Stimulated activated effector memory CD8-positive, alpha-beta T cell treated with anti-CD3 and anti-CD28 coated beads, Interleukin-12 subunit alpha, Interleukin-12 subunit beta, amount 100 ng/mL, for 72 hours (primary cell): ENCODE data around the gene CYP2U1.
"Not testable (repeated sequence)": the region's sequence is repeated elsewhere in the genome, so short reads cannot be mapped to it uniquely, and the experiment has no call there.

Experiments used
- ATAC-seq: fragments of 150-1000 bp; cut with Tn5 transposase; 2 replicates; pipeline ENCODE4 v1.10.0; 2021
- DNase-seq, 2 donors: peaks; one replicate each; pipeline ENCODE4 v3.0.0; 2021 to 2022; ENCODE audit warnings: low spot score in 2 of 2
- H3K27ac Mint-ChIP-seq: one replicate; pipeline ENCODE4 v1.8.0; 2022; ENCODE audit warnings: mild to moderate bottlenecking, mixed read lengths
- H3K36me3 Mint-ChIP-seq: one replicate; pipeline ENCODE4 v1.8.0; 2022; ENCODE audit warnings: mild to moderate bottlenecking, mixed read lengths
- H3K4me1 Mint-ChIP-seq: one replicate; pipeline ENCODE4 v1.8.0; 2022; ENCODE audit warnings: mixed read lengths
- H3K4me3 Mint-ChIP-seq: one replicate; pipeline ENCODE4 v1.8.0; 2022; ENCODE audit warnings: mild to moderate bottlenecking, mixed read lengths
- H3K9me3 Mint-ChIP-seq: one replicate; pipeline ENCODE4 v1.8.0; 2022; ENCODE audit warnings: mixed read lengths

CYP2U1 gene

DNA sequence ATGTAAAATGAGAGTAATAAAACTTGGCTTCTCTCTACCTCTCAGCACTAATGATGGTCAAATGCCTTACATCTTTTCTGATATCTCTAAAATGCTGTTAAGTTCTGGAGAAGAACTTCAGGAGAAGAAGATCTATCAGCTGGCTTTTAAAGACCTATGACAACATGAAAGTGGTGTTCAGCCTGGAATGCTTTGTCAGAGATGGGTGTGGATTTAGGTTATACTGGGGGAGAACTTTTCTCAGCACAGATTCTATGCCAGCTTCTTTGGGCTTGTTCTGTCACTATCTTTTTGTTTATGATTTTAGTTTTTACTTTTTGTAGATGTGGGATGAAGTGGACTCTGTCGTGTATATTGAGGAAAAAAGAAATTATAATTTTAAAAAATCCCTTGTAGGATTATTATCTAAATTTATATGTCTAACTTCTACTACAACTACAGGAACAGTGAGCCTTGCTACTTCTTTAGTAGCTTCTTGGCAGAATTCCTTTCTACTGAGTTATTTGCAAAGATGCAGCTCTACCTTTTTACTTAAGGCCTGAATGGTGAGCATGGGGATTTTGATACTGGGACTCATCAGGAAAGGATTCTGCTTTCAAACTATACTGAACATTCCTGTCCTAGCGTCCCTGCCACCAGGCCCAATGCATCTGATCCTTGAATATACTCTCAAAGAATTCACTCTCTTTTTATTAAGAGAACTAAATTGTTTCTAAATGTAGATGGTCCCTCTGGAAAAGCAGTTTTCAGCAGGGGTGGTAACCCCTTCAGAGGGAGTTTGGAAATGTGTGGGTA lies 19.6 kb downstream of the CYP2U1 start:
- no peak overlapping the region for H3K27ac Mint-ChIP-seq
- H3K9me3 Mint-ChIP-seq, result peaks cover 7% of the 10 kb centered on the region
- no peaks in the 10 kb centered on the region for H3K36me3 Mint-ChIP-seq
- DNase-seq (no peak), ATAC-seq (no peak)
- H3K4me3 Mint-ChIP-seq, result no peak overlapping the region
- no peaks in the 10 kb centered on the region for H3K4me1 Mint-ChIP-seq

DNA sequence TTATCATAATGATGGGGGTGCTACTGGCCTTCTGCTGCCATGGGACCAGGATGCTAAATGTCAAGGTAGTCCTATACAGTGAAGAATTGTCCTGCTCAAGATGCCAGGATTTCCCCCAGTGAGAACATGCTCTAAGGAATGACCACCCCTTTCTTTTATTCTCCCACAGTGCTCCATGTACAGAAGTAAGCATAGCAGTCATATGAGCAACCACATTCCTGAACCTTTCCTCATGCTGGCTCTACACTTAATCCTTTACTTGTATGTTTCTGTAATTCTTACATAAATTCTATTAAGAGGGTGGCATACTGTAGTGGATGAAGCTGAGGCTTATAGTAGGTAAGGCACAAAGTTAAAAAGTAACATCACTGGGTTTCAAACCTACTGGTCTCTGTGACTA lies 20.2 kb downstream of the CYP2U1 start:
- Mint-ChIP-seq H3K4me3 (no peak overlapping the region), H3K36me3 (no peaks in the 10 kb centered on the region), H3K9me3 (peaks cover 12% of the 10 kb centered on the region), H3K4me1 (no peaks in the 10 kb centered on the region), H3K27ac (no peak overlapping the region)
- ATAC-seq (no peak), DNase-seq (no peak)

DNA sequence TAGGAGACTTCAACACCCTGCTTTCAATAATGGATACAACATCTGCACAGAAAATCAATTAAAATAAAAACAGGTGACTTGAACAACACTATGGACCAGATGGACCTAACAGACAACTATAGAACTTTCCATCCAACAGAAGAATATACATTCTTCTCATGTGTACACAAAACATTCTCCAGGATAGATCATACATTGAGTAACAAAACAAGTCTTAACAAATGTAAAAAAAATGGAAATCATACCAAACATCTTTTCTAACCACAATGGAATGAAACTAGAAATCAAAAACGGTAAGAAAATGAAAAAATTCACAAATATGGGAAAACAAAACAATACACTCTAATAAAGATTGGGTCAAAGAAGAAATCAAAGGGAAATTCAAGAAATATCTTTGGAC lies 24.7 kb downstream of the CYP2U1 start:
- no peaks in the 10 kb centered on the region for H3K36me3 Mint-ChIP-seq
- no peak overlapping the region for H3K27ac Mint-ChIP-seq
- DNase-seq (no peak), ATAC-seq (no peak)
- H3K4me3 Mint-ChIP-seq, result no peak overlapping the region
- H3K9me3 Mint-ChIP-seq, result peaks cover 17% of the 10 kb centered on the region
- H3K4me1 Mint-ChIP-seq, result no peaks in the 10 kb centered on the region

DNA sequence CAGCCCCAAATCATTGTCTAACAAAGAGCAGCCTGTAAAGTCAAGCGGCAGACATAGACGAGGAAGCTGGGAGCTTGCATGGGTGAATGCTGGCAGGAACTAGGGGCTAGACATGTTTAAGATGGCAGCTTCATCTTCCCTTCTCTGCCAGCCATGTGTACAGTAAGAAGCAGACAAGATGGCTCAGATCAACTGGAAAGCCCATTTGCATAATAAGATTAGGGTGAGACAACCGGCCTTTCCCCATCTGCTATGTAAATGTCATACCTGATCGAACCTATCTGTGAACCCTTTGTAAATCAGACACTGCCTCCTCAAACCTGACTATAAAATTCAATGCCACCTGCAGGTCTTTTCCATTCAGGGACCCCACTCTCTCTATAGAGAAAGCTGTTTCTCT lies 35.6 kb downstream of the CYP2U1 start:
- ATAC-seq (no peak), DNase-seq (no peak)
- Mint-ChIP-seq H3K27ac (no peak overlapping the region), H3K4me3 (no peak overlapping the region), H3K9me3 (no peaks in the 10 kb centered on the region), H3K36me3 (no peaks in the 10 kb centered on the region), H3K4me1 (no peaks in the 10 kb centered on the region)

DNA sequence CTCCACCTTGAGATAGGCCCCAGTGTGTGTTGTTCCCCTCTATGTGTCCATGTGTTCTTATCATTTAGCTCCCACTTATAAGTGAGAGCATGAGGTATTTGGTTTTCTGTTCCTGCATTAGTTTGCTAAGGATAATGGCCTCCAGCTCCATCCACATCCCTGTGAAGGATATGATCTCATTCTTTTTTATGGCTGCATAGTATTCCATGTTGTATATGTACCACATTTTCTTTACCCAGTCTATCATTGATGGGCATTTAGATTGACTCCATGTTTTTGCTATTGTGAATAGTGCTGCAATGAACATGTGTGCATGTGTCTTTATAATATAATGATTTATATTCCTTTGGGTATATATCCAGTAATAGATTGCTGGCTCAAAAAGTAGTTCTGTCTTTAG lies 36.2 kb downstream of the CYP2U1 start:
- H3K9me3 Mint-ChIP-seq, DNase-seq, H3K36me3 Mint-ChIP-seq: not testable (repeated sequence)

DNA sequence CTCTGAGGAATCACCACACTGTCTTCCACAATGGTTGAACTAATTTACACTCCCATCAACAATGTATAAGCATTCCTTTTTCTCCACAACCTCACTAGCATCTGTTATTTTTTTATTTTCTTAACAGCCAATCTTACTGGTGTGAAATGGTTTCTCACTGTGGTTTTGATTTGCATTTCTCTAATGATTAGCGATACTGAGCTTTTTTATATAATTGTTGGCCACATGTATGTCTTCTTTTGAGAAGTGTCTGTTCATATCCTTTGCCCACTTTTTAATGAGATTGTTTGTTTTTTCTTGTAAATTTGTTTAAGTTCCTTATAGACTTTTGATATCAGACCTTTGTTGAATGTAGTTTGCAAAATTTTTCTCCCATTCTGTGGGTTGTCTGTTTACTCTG lies 36.6 kb downstream of the CYP2U1 start:
- not testable (repeated sequence) for H3K36me3 Mint-ChIP-seq, H3K27ac Mint-ChIP-seq, H3K4me3 Mint-ChIP-seq, DNase-seq, H3K9me3 Mint-ChIP-seq, H3K4me1 Mint-ChIP-seq, ATAC-seq

More for the DNA sequence above, 36.2 kb downstream of the CYP2U1 start:
- H3K4me1 Mint-ChIP-seq, H3K4me3 Mint-ChIP-seq, H3K27ac Mint-ChIP-seq, ATAC-seq: not testable (repeated sequence)

DNA sequence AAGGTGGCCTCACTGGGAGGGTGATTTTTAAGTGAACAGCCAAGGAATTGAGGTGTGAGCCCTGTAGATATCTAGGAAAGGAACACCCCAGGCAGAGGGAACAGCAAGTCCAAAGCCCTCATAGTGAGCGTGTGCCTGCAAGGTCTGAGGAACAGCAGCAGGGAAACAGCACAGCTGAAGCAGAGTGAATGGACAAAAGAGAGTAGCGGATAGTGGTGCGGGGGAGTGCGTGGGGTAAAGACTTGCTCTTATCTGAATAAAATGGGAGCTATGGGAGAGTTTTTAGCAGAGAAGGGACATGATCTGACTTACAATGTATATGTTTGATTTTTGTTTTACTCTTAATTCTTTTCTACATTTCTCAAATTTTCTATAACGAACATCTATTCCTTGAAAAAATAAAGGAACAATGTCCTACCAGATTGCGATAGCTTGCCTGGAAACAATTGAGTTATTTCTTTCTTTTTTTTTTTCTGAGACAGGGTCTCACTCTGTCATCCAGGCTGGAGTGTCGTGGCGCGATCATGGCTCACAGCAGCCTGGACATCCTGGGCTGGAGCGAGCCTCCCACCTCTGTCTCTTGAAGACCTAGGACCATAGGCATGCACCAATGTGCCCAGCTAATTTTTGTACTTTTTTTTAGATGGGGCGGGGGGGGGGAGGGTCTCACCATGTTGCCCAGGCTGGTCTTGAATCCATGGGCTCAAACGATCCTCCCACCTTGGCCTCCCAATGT lies 38.9 kb downstream of the CYP2U1 start:
- Mint-ChIP-seq H3K9me3 (peaks cover 4% of the 10 kb centered on the region), H3K27ac (no peak overlapping the region), H3K36me3 (no peaks in the 10 kb centered on the region), H3K4me3 (no peak overlapping the region), H3K4me1 (no peaks in the 10 kb centered on the region)
- DNase-seq, result no peak
- ATAC-seq, result no peak

DNA sequence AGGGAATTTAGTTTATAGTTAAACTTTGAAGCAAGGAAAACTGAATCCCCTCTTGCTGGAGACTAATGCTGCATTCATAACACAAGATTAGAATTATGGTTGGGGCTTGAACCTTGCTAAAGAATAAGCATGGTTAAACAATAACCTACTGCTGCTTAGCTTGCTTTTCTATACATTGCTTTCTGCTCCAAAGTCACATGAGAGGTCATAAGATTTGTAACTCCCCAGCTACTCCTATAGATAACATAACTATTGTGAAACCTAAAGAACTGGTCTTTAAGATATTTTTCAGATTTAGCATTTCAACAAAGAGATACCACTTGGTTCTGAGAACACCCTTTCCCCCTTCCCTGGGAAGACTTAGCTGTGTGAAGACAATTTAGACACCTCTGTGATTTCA lies 41.3 kb downstream of the CYP2U1 start:
- Mint-ChIP-seq H3K4me3 (no peak overlapping the region), H3K4me1 (no peaks in the 10 kb centered on the region), H3K9me3 (peaks cover 4% of the 10 kb centered on the region), H3K36me3 (no peaks in the 10 kb centered on the region), H3K27ac (no peak overlapping the region)
- no peak for ATAC-seq
- DNase-seq, result no peak

DNA sequence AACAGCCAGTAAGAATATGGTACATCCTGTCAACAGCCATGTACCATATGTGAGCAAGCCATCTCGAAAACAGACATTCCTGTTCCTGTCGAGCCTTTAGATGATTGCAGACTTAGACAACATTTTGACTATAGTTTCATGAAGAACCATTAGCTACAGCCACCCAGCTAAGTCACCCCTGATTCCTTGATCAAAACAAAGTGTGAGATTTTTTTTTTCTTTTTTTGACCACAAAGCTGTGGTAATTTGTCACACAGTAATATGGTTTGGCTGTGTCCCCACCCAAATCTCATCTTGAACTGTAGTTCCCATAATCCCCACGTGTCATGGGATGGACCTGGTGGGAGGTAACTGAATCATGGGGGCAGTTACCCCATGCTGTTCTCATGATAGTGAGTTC lies 43.2 kb downstream of the CYP2U1 start:
- Mint-ChIP-seq H3K9me3 (peaks cover 4% of the 10 kb centered on the region), H3K27ac (no peak overlapping the region), H3K4me1 (no peaks in the 10 kb centered on the region), H3K4me3 (no peak overlapping the region), H3K36me3 (no peaks in the 10 kb centered on the region)
- no peak for ATAC-seq
- DNase-seq, result no peak

DNA sequence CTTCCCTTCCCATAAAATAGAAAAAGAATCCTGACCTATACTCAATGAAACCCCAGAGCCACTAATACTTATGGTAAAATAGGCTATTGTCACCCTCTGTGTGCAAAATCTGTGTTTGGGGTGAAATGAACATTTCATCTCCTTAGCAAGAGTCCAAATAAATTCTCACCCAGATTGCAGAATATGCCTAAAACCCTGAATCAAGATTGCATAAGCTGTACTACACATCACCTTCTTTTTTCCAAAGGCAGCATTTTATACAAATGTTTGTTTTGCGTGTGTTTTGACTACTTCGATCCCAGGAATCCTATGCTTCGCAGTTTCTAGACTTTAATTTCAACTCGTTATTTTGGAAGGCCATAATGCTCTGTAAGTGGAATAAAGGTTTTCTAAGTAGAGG lies 46.1 kb downstream of the CYP2U1 start:
- Mint-ChIP-seq H3K9me3 (peaks cover 4% of the 10 kb centered on the region), H3K36me3 (no peaks in the 10 kb centered on the region)

DNA sequence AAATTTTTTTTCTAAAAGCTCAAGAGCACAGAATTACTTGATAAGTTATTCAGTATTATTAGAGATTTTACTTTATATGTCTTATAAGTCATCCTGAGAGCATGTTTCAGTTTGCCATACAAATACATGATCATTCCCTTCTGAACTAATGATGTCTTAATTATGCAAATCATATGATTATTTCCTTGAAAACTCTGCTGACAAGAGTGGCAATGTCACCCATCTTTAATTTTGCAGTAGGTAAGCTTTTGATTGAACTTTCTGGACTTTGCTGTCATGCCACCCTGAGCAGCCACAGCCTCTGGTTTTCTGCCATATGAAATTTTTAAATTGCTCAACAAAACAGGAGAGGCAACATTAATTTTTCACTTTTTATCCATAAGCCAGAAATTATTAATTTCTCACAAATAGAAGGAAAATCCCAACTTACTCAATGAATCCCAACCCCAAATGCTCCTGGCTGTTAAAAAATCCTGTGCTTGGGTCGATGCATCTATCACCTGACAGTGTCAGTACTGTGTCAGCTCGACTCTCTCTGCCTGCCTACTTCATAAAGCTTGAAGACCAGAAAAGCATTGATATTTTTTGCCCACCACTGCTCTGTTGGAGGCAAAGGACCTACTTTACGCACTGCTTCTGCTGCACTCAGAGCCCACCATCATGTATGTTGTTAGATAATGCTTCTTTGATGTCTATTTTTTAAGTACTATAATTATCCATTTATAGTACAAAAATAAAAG lies 46.8 kb downstream of the CYP2U1 start:
- no peak for ATAC-seq
- no peaks in the 10 kb centered on the region for H3K4me1 Mint-ChIP-seq
- no peak overlapping the region for H3K4me3 Mint-ChIP-seq
- no peak for DNase-seq
- no peaks in the 10 kb centered on the region for H3K36me3 Mint-ChIP-seq
- no peak overlapping the region for H3K27ac Mint-ChIP-seq
- peaks cover 4% of the 10 kb centered on the region for H3K9me3 Mint-ChIP-seq

More for the DNA sequence above, 46.1 kb downstream of the CYP2U1 start:
- no peak for DNase-seq
- Mint-ChIP-seq H3K4me3 (no peak overlapping the region), H3K4me1 (no peaks in the 10 kb centered on the region), H3K27ac (no peak overlapping the region)
- no peak for ATAC-seq

DNA sequence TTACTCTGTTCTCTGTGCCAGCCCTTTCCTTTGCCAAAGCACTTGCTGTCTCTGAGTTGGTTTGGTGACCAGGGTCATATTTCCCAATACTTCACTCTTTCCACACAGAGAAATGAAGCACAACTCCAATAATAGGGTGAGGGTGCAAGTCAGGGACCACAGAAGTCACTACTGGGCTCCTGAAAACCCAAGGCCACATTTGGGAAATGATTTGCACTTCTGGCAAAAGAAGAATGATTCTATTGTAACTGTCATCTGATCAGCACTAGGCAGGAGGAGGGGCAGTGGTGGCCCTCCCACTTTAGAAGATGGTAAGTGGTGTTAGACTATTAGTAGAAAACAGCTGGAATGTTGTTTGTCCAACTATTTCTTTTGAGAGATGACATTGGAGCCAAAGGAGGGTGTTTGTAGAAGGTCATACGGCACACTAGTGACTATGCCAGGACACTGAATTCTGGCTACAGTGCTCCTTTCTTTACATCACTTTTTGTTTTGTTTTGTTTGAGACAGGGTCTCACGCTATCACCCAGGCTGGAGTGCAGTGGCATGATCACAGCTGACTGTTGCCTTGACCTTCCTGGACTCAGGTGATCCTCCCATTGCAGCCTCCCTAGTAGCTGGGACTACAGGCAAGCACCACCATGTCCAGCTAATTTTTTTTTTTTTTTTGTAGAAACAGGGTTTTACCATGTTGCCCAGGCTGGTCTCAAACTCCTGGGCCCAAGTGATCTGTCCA lies 47.5 kb downstream of the CYP2U1 start:
- ATAC-seq, result no peak
- H3K27ac Mint-ChIP-seq, result no peak overlapping the region
- H3K4me3 Mint-ChIP-seq, result no peak overlapping the region
- H3K4me1 Mint-ChIP-seq, result no peaks in the 10 kb centered on the region
- H3K9me3 Mint-ChIP-seq, result peaks cover 4% of the 10 kb centered on the region
- DNase-seq, result no peak
- H3K36me3 Mint-ChIP-seq, result no peaks in the 10 kb centered on the region

DNA sequence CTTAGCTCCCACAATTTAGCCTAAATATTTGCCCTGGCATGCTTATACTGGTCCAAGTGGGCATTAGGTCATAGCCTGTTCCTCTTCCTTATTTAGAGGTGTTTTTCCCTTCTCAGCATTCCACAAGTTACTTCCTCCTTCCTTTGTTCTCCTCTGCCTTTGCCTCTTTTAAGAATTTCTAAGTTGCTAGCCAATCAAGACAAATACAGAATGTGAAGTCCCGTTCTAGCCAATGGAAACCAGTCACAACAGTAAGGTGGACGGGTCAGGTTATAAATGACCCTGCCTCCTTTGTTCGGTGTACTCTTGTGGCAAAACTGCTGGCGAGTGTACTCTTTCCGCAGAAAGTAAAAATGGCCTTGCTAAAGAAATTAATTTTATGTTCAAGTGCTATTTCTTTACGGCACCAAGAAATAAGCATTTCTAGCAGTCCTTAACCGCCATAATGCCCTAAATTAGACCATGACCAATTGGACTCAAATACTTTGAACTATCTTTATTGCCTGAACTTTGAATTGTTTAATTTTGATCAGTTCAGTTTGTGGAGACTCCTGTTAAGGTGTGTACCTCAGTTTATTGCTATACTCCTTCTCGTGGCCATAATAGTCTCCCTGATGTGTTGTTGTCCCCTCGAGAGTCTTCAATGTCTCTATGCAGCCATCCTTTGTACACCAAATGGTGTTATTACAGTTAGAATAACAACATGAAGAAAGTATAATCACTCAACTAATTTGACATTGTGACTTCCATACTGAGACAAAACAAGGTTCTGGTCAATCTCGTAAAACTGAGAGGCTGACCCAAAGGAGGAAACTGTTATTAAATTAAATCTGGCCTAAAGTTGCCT lies 56.8 kb downstream of the CYP2U1 start:
- no peak for DNase-seq
- no peak for ATAC-seq
- Mint-ChIP-seq H3K4me3 (peak overlapping the region; percentile 89), H3K27ac (no peak overlapping the region), H3K36me3 (no peaks in the 10 kb centered on the region), H3K9me3 (no peaks in the 10 kb centered on the region), H3K4me1 (peaks cover 13% of the 10 kb centered on the region)

DNA sequence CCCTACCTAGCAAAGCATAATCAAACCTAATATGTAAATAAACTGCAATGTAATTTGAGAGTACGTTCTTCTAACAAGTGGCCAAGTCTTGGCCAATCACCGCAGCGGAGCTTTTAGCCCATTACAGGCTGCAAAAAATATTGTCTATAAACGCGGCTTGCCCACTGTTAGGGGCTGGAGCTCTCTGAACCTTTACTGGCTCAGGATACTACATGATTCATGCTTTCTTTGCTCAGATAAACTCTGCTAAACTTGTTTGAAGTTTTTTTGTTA lies 57.4 kb downstream of the CYP2U1 start:
- no peak for ATAC-seq
- Mint-ChIP-seq H3K27ac (no peak overlapping the region), H3K4me3 (peak overlapping the region; percentile 89), H3K4me1 (peaks cover 13% of the 10 kb centered on the region), H3K36me3 (no peaks in the 10 kb centered on the region), H3K9me3 (no peaks in the 10 kb centered on the region)
- DNase-seq, result no peak

DNA sequence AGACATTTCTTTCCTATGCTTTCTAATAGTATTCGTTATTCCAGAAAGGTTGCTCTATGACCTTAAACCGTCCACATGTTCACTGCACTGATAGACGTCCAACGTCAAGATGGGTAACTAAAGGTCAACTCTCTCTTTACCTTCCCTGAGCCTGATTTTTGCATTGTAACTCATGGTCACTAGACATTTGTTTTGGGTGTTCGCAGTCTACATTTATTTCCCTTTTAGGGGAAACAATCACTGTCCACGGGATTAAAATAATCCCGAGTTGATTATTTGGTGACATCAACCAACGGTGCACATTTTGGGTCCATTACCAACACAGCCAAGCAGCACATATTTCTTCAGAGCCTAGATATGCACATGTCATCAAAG lies 57.8 kb downstream of the CYP2U1 start:
- Mint-ChIP-seq H3K27ac (peak overlapping the region; percentile 88), H3K4me1 (peaks cover 13% of the 10 kb centered on the region), H3K4me3 (peak overlapping the region; percentile 89), H3K36me3 (no peaks in the 10 kb centered on the region), H3K9me3 (no peaks in the 10 kb centered on the region)
- DNase-seq, result no peak
- no peak for ATAC-seq
